A673 (cell line): ENCODE results near the gene TRIP11. TPM values are rescaled to one million over a fixed set of nuclear protein-coding genes. Genes with fewer than 3 reads are reported as not detected.

Experiments used
- BruUV-seq: library from RNA; stranded (reverse); fragments of 400-500 nt; replicated peaks from 2 replicates; lab custom pipeline; 2021; lab: Mats Ljungman, UMichigan
- CTCF ChIA-PET: fragments of 300-600 bp; sonication (Branson Sonifier 250); formaldehyde crosslinking; loops from one replicate; lab custom pipeline; 2022; ENCODE audit warnings: antibody characterized with exemption; lab: Charles Lee
- POLR2A ChIA-PET: fragments of 300-600 bp; sonication (Branson Sonifier 250); formaldehyde crosslinking; loops from one replicate; lab custom pipeline; 2022; ENCODE audit warnings: antibody characterized with exemption; ENCODE audit not compliant: low non-redundant PET; lab: Charles Lee
- DNase-seq: peaks from one replicate; pipeline ENCODE4 v3.0.0-alpha.2; 2015; ENCODE audit warnings: low spot score
- H3K27ac ChIP-seq: fragments of 200-600 bp; sonication (generic); 2 replicates; pipeline ENCODE4 v1.5.1; 2016; ENCODE audit warnings: mixed run types, low read depth, mild to moderate bottlenecking, mixed read lengths, antibody characterized with exemption, low read length; ENCODE audit not compliant: poor library complexity, severe bottlenecking
- H3K27me3 ChIP-seq: fragments of 200-600 bp; sonication (generic); replicated peaks from 2 replicates; pipeline ENCODE4 v1.6.1; 2017; ENCODE audit warnings: mixed run types, low read depth, mild to moderate bottlenecking, mixed read lengths, antibody characterized with exemption, low read length; ENCODE audit not compliant: insufficient read depth, poor library complexity
- H3K36me3 ChIP-seq: fragments of 200-600 bp; sonication (generic); 2 replicates; pipeline ENCODE4 v1.6.1; 2016; ENCODE audit warnings: mixed run types, mild to moderate bottlenecking, mixed read lengths, antibody characterized with exemption, low read length; ENCODE audit not compliant: insufficient read depth, poor library complexity, severe bottlenecking
- H3K4me1 ChIP-seq: fragments of 200-600 bp; sonication (generic); 2 replicates; pipeline ENCODE4 v1.6.1; 2017; ENCODE audit warnings: mixed run types, mild to moderate bottlenecking, mixed read lengths, antibody characterized with exemption, low read length; ENCODE audit not compliant: insufficient read depth, poor library complexity, severe bottlenecking
- H3K4me3 ChIP-seq: fragments of 200-600 bp; sonication (generic); 2 replicates; pipeline ENCODE4 v1.5.1; 2016; ENCODE audit warnings: low read depth, mixed run types, mild to moderate bottlenecking, mixed read lengths, low read length; ENCODE audit not compliant: poor library complexity, severe bottlenecking
- H3K9me3 ChIP-seq: fragments of 200-600 bp; sonication (generic); 2 replicates; pipeline ENCODE4 v1.6.1; 2016; ENCODE audit warnings: mixed run types, low read depth, mild to moderate bottlenecking, mixed read lengths, antibody characterized with exemption, low read length; ENCODE audit not compliant: poor library complexity, severe bottlenecking
- CTCF ChIP-seq: fragments of 300-800, 200-600 bp; sonication (generic); conservative IDR thresholded peaks from 2 replicates; pipeline ENCODE4 v1.5.1; 2017; ENCODE audit warnings: low read depth, mild to moderate bottlenecking, antibody characterized with exemption, low read length, moderate library complexity, mixed read lengths
- EZH2 ChIP-seq: fragments of 200-600 bp; sonication (generic); IDR thresholded peaks from 2 replicates; pipeline ENCODE4 v1.6.1; 2017; ENCODE audit warnings: borderline replicate concordance, low read depth, mild to moderate bottlenecking, mixed read lengths, antibody characterized with exemption, low read length; ENCODE audit not compliant: poor library complexity, severe bottlenecking
- intact Hi-C: fragments of 100-400 bp; cut with micrococcal nuclease; formaldehyde crosslinking; loops from one replicate; pipeline ENCODE4 v1.10.0; 2022; ENCODE audit not compliant: unreplicated experiment
- total RNA-seq: library from RNA; stranded (reverse); gene quantifications from 2 replicates; pipeline ENCODE4 v1.2.3, GENCODE V29; 2021

TRIP11 gene
- total RNA-seq, 1 experiment from 2014 or later: 46.9 TPM

DNA sequence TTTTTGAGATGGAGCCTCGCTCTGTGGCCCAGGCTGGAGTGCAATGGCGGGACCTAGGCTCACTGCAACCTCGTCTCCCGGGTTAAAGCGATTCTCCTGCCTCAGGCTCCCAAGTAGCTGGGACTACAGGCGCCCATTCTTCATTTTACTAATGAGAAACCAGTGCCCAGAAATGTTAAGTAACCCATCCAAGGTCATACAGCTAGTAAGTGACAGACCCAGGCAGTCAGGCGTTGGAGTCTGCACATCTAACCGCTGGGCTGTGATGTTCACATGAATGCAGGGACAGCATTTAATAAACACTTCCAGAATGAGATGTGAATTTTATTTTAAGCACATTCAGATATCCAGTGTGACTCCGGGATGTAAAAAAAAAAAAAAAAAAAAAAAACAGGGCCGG, 1.3 kb upstream of the TRIP11 start:
- no peaks in the 10 kb centered on the region for H3K9me3 ChIP-seq
- CTCF ChIA-PET: no interaction called here
- no peak for TF ChIP-seq CTCF
- no peak for TF ChIP-seq EZH2
- DNase-seq: no peak
- no peak overlapping the region for H3K27ac ChIP-seq
- H3K27me3 ChIP-seq: no peaks in the 10 kb centered on the region
- H3K4me3 ChIP-seq: peak overlapping the region; percentile 81
- no peaks in the 10 kb centered on the region for H3K36me3 ChIP-seq
- intact Hi-C loops: no loop called here
- POLR2A ChIA-PET: no interaction called here
- peaks cover 4% of the 10 kb centered on the region for H3K4me1 ChIP-seq
- no TSS peak for BruUV-seq

DNA sequence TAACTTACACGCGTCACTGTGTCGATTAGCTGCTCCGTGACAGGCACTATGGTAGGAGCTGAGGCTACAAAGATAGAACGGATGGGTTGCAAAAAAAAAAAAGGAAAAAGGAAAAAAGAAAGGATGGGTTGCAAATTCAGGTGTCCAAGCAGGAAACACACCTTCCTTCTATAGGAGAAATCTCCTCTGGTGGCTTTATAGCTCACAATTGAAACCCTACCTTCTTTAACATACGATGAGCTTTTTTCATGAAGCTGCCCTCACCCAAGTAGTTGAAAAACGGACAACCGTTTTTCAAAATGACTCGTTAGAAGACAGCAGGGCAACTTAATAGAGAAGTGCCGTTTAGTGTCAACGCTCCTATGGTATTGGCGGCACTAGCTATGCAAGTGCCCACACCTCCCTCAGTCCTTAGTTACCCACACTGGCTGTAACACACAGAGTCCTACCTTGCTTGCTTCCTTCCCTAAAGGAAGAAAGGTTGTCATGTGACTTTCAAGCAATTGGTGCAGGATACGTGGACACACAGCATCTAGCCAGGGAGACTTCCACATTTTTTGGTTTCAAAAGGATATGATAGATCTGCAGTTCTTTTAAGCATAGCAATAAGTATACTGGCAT, 682 bp upstream of the TRIP11 start:
- intact Hi-C loops: no loop called here
- Histone ChIP-seq H3K4me1 (peaks cover 4% of the 10 kb centered on the region), H3K27ac (peak overlapping the region; percentile 89), H3K27me3 (no peaks in the 10 kb centered on the region), H3K9me3 (no peaks in the 10 kb centered on the region), H3K4me3 (peak overlapping the region; percentile 81), H3K36me3 (no peaks in the 10 kb centered on the region)
- TF ChIP-seq EZH2 (no peak), CTCF (no peak)
- TSS peak; percentile 86 for BruUV-seq
- peak; percentile 33 for DNase-seq
- ChIA-PET CTCF (interaction anchor here (0.9 to 1.5 kb wide), 2 partner anchors 44 to 66 kb away, joined by 3 to 6 read pairs; partner anchors contain the start of gene ATXN3), POLR2A (interaction anchor here (0.6 to 0.9 kb wide), 2 partner anchors 18 to 66 kb away, joined by 4 to 6 read pairs; partner anchors contain the start of gene ATXN3)

DNA sequence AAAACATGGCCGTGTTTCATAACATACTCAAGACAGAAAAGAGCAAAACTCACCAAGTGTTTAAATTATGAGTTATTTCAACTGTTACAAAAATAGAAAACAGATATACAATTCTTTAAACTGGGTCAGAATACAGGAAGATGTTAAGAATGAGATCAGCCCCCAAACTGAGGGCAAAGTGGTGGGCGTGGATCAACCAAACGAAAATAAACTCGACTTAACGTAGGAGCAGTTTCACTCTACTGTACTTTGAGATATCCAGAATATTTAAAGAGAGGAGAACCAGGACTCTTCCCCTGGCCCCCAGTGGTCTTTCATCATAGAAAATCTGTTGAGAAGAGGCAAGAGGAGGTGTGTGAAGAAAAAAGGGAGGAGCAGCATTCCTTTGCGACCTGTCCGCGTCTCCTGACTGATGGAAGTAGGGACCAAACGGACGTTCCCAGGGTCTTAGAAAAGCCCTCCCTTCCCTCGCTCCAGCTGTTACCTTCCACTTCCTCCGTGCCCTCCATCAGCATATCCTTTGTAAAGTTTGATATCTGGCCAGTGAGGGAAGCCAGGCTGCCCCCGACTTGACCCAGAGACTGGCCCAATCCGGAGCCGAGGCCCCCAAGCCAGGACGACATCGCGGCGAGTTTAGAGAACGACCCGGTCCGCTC, 668 bp downstream of the TRIP11 start:
- peak overlapping the region; percentile 89 for H3K27ac ChIP-seq
- TF ChIP-seq CTCF: no peak
- TF ChIP-seq EZH2: no peak
- H3K4me1 ChIP-seq: peaks cover 4% of the 10 kb centered on the region
- ChIA-PET POLR2A (interaction anchor here (0.6 kb wide), 1 partner anchor 17 kb away, joined by 3 read pairs; no protein-coding TSS in a partner anchor), CTCF (interaction anchor here (1.5 kb wide), 1 partner anchor 67 kb away, joined by 6 read pairs; the partner anchor contains the start of gene ATXN3)
- no peaks in the 10 kb centered on the region for H3K9me3 ChIP-seq
- intact Hi-C loops: no loop called here
- BruUV-seq: TSS peak; percentile 82
- no peaks in the 10 kb centered on the region for H3K27me3 ChIP-seq
- DNase-seq: peak; percentile 50
- H3K4me3 ChIP-seq: peak overlapping the region; percentile 81
- H3K36me3 ChIP-seq: no peaks in the 10 kb centered on the region
